ENCODE results near the gene C19orf38. TPM values are rescaled to one million over a fixed set of nuclear protein-coding genes. Genes with fewer than 3 reads are reported as not detected.

Gene C19orf38
- total and polyA plus RNA-seq, 9 of the 15 experiments (the other 6 are each of a cell fraction or from before 2014, with no cell fraction given) = 0.14 to 0.18 TPM; not detected in 7

GRCh38 chr19:10836479-10837330 lies 11.5 kb upstream of the C19orf38 start (continued):
- TF ChIP-seq XRCC5 (IDR thresholded peaks at IDR 0.05; ENCODE audit: low read depth, low read length) (no peak), PATZ1 (CRISPR knock-in tag; IDR thresholded peaks at IDR 0.05; ENCODE audit: borderline replicate concordance) (peak; percentile 71; the same call in 1 of the 2 replicates), ZNF592 (IDR thresholded peaks at IDR 0.05) (peak; percentile 100), ZNF239 (CRISPR knock-in tag; IDR thresholded peaks at IDR 0.05) (peak; percentile 70), NONO (IDR thresholded peaks at IDR 0.05; ENCODE audit: low read depth in 2 of 2, low read length in 1 of 2) (no peak), HMBOX1 (IDR thresholded peaks at IDR 0.05) (no peak), ZC3H8 (IDR thresholded peaks at IDR 0.05) (peak; percentile 52; the same call in 1 of the 2 replicates), RBM15 (IDR thresholded peaks at IDR 0.05; ENCODE audit: insufficient read depth, low read length) (no peak), SMAD1 (IDR thresholded peaks at IDR 0.05; ENCODE audit: low read depth, low read length, partially characterized antibody) (no peak), EP300 (IDR thresholded peaks at IDR 0.05; ENCODE audit: low read length) (peak; percentile 64), EP400 (IDR thresholded peaks at IDR 0.05) (peak; percentile 98), SAP30 (IDR thresholded peaks at IDR 0.05; ENCODE audit: borderline replicate concordance, insufficient read depth, low read depth, low read length, poor library complexity, severe bottlenecking) (no peak), ZC3H11A (IDR thresholded peaks at IDR 0.05; ENCODE audit: low read depth, low read length) (no peak)
- TF ChIP-seq, protein P1, sequence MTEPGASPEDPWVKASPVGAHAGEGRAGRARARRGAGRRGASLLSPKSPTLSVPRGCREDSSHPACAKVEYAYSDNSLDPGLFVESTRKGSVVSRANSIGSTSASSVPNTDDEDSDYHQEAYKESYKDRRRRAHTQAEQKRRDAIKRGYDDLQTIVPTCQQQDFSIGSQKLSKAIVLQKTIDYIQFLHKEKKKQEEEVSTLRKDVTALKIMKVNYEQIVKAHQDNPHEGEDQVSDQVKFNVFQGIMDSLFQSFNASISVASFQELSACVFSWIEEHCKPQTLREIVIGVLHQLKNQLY (CRISPR knock-in tag; conservative IDR thresholded peaks at IDR 0.05) = peak in 1 of 2 experiments; percentile 97; a peak in 3 of 4 replicates
- TF ChIP-seq, protein P2, sequence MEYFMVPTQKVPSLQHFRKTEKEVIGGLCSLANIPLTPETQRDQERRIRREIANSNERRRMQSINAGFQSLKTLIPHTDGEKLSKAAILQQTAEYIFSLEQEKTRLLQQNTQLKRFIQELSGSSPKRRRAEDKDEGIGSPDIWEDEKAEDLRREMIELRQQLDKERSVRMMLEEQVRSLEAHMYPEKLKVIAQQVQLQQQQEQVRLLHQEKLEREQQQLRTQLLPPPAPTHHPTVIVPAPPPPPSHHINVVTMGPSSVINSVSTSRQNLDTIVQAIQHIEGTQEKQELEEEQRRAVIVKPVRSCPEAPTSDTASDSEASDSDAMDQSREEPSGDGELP (CRISPR knock-in tag; IDR thresholded peaks at IDR 0.05; ENCODE audit: borderline replicate concordance) = peak; percentile 95

Measured in K562 (cell line).